Left ventricle myocardium inferior (tissue), 1 donor: ENCODE measurements around the gene CHST3. TPM values are rescaled to one million over a fixed set of nuclear protein-coding genes. Genes with fewer than 3 reads are reported as not detected.
"Not testable (repeated sequence)": the region's sequence is repeated elsewhere in the genome, so short reads cannot be mapped to it uniquely, and the experiment has no call there.

Experiments used
- DNase-seq: peaks from one replicate; pipeline ENCODE4 v3.0.0-alpha.2; 2020
- H3K27ac ChIP-seq: fragments of 200-600 bp; replicated peaks from 2 replicates; pipeline ENCODE4 v1.8.0; 2021
- H3K27me3 ChIP-seq: fragments of 200-600 bp; 2 replicates; pipeline ENCODE4 v1.8.0; 2021; ENCODE audit warnings: low read depth
- H3K36me3 ChIP-seq: fragments of 200-600 bp; 2 replicates; pipeline ENCODE4 v1.8.0; 2021
- H3K4me1 ChIP-seq: fragments of 200-600 bp; 2 replicates; pipeline ENCODE4 v1.8.0; 2021
- H3K4me3 ChIP-seq: fragments of 200-600 bp; 2 replicates; pipeline ENCODE4 v1.8.0; 2021; ENCODE audit warnings: mild to moderate bottlenecking, moderate library complexity
- H3K9me3 ChIP-seq: fragments of 200-600 bp; replicated peaks from 2 replicates; pipeline ENCODE4 v1.8.0; 2021
- intact Hi-C: fragments of 100-400 bp; cut with micrococcal nuclease; formaldehyde crosslinking; loops from one replicate; pipeline ENCODE4 v1.11.0; 2022
- total RNA-seq: library from RNA; stranded (reverse); fragmentation: NEBNext Ultra II Directional; extraction: Animal tissue kit (Norgen Biotek cat#: 25700); gene quantifications from one replicate; pipeline ENCODE4 v1.2.1, GENCODE V29; 2021
- TF ChIP-seq, protein P1 (sequence below): fragments of 200-600 bp; IDR thresholded peaks from 2 replicates; pipeline ENCODE4 v1.8.0; 2021; ENCODE audit warnings: antibody characterized with exemption, mild to moderate bottlenecking, borderline replicate concordance
- donor health status: DM: no; HTN: yes; CAD: no; lungs with severe emphysema.

The CHST3 gene
- total RNA-seq, 1 donor from 2014 or later: 18.0 TPM

DNA sequence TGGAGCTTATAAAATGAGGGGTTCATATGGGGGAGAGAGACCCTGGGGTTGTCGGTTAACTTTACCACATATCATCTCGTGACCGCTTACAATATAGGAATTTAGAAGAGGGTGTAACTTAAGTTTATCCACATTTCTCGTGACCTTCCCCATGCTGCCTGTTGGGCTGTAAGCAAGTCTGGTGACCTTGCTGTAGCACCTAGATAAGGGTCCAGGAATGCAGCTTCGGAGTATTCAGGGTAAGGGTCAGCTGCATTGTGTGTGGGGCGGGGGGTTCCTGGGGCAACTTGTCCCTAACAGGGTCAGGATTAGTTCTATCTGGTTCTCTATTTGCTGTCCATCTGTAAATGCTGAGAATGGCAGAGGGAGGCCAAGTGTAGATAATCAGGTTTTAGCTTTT lies 1.3 kb upstream of the CHST3 start:
- TF ChIP-seq, protein P1, sequence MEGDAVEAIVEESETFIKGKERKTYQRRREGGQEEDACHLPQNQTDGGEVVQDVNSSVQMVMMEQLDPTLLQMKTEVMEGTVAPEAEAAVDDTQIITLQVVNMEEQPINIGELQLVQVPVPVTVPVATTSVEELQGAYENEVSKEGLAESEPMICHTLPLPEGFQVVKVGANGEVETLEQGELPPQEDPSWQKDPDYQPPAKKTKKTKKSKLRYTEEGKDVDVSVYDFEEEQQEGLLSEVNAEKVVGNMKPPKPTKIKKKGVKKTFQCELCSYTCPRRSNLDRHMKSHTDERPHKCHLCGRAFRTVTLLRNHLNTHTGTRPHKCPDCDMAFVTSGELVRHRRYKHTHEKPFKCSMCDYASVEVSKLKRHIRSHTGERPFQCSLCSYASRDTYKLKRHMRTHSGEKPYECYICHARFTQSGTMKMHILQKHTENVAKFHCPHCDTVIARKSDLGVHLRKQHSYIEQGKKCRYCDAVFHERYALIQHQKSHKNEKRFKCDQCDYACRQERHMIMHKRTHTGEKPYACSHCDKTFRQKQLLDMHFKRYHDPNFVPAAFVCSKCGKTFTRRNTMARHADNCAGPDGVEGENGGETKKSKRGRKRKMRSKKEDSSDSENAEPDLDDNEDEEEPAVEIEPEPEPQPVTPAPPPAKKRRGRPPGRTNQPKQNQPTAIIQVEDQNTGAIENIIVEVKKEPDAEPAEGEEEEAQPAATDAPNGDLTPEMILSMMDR: no peak
- DNase-seq: no peak
- peaks cover 52% of the 10 kb centered on the region for H3K4me1 ChIP-seq
- peak overlapping the region; percentile 100 for H3K27ac ChIP-seq
- peak overlapping the region; percentile 94 for H3K4me3 ChIP-seq
- H3K9me3 ChIP-seq: no peaks in the 10 kb centered on the region
- intact Hi-C loops: no loop called here
- no peaks in the 10 kb centered on the region for H3K36me3 ChIP-seq
- H3K27me3 ChIP-seq: no peaks in the 10 kb centered on the region

DNA sequence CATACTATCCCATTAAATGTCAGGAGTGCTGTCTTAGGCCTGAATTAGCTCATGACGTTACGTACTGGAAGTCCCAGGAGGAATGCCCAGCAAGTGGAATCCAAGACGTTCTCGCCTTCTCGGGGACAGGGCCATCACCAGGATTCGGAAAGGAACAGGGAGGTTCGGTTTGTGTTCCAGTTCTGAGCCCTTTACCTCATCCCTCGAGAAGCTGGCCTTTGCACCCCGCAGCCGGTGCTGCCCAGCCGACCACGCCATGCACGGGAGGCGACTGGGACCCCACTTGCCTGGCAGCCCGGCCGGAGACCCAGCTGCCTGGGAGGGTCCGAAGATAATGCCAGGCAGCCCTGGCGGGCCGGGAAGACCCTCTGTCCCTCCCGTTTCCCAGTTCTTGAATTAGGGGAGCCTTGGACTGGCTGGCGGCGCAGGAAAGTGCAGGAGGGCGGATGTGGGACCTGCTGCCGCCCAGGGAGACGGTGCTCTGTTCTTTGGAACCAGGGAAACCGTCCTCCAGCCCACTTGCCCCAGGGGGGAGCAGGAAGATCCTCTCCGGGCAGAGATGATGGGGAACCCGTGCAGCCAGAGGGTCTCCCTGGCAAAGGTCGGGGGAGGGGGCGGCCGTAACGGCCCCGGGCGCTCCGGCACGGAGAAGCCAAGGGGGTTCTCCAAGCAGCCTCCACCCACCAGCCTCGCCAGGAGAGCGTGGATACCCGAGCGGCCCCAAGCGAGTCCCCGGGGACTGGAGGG lies 671 bp upstream of the CHST3 start:
- no peaks in the 10 kb centered on the region for H3K36me3 ChIP-seq
- peak overlapping the region; percentile 100 for H3K27ac ChIP-seq
- TF ChIP-seq, protein P1: no peak
- intact Hi-C loops: no loop called here
- H3K27me3 ChIP-seq: no peaks in the 10 kb centered on the region
- H3K4me1 ChIP-seq: peaks cover 59% of the 10 kb centered on the region
- peak overlapping the region; percentile 94 for H3K4me3 ChIP-seq
- peak; percentile 39 for DNase-seq
- no peaks in the 10 kb centered on the region for H3K9me3 ChIP-seq

DNA sequence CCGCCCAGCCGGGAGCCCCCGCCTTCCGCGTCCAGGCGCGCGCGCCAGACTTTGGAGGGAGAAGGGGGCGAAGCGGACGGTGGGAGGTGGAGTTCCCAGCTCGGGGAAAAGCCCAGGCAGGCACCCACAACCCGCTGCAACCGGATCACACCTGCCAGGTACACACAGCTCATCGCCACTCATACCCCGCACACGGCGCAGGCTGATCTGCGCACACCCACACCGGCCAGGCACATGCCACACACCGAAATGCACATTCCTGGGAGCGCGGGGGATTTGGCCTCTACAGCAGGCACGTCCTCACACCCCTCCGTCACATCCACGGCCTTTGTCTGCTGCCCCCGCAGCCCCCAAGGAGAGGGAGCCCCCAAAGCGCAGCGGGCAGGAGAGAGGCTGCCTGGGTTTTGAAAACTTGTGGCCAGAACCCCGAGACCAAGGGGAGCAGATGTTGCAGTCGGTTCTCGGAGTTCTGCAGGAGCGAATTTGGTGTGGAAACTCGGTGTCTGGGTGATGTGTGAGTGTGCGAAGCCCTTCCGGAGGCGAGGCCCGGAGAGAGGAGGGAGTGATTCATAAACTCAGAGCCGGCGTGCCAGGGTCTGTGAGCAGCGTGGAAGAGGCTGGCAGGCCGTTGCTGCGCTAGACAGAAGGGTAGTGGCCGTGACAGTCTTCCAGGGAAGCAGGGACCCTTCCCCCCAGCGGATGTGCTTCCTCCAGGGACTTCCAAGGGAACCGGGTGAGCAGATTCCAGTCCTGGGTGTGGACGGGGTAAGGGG lies 734 bp downstream of the CHST3 start:
- H3K4me1 ChIP-seq: peaks cover 73% of the 10 kb centered on the region
- H3K27ac ChIP-seq: peak overlapping the region; percentile 100
- H3K4me3 ChIP-seq: peak overlapping the region; percentile 94
- H3K36me3 ChIP-seq: peaks cover 6% of the 10 kb centered on the region
- intact Hi-C loops: loop anchor here (5.0 kb wide), 1 partner anchor 37 kb away; no protein-coding TSS in a partner anchor
- H3K9me3 ChIP-seq: no peaks in the 10 kb centered on the region
- TF ChIP-seq, protein P1: no peak
- peak; percentile 65 for DNase-seq
- no peaks in the 10 kb centered on the region for H3K27me3 ChIP-seq

DNA sequence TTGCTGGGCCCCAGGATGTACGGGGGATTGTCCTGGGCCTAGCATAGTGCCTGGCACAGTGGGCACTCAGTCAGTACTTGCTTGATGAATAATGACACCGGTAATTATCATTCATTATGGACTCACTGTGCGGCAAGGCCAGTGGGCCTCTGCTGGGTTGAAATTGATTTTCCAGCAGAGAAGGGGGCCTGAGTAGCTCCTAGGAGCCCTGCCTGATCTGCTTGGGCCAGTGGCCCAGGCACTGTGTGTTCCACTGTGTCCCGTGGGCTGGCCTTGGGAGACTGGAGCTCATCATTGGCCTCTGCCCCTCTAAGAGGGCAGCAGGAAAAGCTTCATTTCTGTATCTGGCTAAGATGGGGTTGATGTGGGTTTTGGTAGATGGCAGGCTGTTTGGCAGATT lies 1.4 kb downstream of the CHST3 start:
- peaks cover 80% of the 10 kb centered on the region for H3K4me1 ChIP-seq
- H3K27me3 ChIP-seq: no peaks in the 10 kb centered on the region
- peak overlapping the region; percentile 94 for H3K4me3 ChIP-seq
- no peak for DNase-seq
- TF ChIP-seq, protein P1: no peak
- H3K9me3 ChIP-seq: no peaks in the 10 kb centered on the region
- intact Hi-C loops: loop anchor here (5.0 kb wide), 1 partner anchor 37 kb away; no protein-coding TSS in a partner anchor
- H3K36me3 ChIP-seq: peaks cover 6% of the 10 kb centered on the region
- peak overlapping the region; percentile 100 for H3K27ac ChIP-seq

DNA sequence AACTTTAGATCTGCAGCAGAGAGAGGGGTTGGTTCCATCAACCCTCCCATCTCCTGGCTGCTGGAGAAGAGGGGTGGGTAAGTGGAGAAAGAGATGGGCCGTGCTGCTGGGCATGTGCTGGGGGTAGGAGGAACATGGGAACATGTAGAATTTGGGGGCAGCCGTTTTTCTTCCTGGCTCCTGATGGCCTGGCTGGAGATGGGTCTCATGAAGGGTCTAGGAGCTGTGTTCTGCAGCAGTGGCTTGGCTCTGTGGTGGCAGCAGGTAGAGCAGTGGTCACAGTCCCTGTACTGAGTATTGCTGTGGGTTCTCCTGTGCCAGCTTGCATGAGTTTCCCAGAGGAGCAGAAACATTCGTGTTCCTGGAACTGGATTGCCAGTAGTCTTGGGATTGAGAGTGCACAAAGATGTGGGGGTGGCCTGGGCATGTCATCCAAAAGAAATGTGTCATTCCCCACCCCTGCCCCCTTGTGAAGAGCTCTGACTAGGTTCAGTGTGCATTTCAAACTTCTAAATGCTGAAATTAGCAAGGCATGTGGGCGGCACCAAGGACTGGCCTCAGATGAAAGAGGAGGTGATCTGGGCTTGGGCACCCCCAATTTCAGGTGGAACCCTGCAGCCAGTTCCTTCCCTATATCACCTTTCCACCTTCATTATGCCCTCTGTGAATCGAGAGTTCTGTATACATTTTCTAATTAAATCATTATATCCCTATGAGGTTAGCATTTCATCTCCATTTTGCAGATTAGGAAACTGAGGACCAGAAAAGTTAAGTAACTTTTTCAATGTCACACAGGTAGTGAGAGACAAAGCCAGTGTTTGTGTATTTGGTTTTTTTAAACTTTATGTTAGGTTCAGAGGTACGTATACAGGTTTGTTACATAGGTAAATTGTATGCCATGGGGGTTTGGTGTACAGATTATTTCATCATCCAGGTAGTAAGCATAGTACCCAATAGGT lies 2.1 kb downstream of the CHST3 start:
- peak overlapping the region; percentile 94 for H3K4me3 ChIP-seq
- DNase-seq: no peak
- peaks cover 6% of the 10 kb centered on the region for H3K36me3 ChIP-seq
- H3K27me3 ChIP-seq: no peaks in the 10 kb centered on the region
- H3K4me1 ChIP-seq: peaks cover 87% of the 10 kb centered on the region
- intact Hi-C loops: loop anchor here (5.0 kb wide), 1 partner anchor 36 kb away; no protein-coding TSS in a partner anchor
- no peaks in the 10 kb centered on the region for H3K9me3 ChIP-seq
- peak overlapping the region; percentile 100 for H3K27ac ChIP-seq
- TF ChIP-seq, protein P1: no peak

DNA sequence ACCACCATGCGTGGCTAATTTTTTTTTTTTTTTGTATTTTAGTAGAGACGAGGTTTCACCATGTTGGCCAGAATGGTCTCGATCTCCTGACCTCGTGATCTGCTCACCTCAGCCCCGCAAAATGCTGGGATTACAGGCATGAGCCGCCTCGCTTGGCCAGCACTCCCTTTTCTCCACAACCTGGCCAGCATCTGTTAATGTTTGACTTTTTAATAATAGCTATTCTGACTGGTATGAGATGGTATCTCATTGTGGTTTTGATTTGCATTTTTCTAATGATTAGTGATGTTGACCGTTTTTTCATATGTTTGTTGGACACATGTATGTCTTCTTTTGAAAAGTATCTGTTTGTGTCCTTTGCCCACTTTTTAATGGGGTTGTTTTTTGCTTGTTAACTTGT lies 3.8 kb downstream of the CHST3 start:
- intact Hi-C loops: loop anchor here (5.0 kb wide), 1 partner anchor 34 kb away; no protein-coding TSS in a partner anchor
- not testable (repeated sequence) for H3K4me3 ChIP-seq, H3K27me3 ChIP-seq, DNase-seq, H3K27ac ChIP-seq, H3K9me3 ChIP-seq
- Histone ChIP-seq H3K36me3 (peaks cover 13% of the 10 kb centered on the region), H3K4me1 (peaks cover 97% of the 10 kb centered on the region)
